C4-2B (cell line): Measurements from ENCODE around the gene LRBA.

Experiments
- H3K27ac ChIP-seq: fragments of 450-650 bp; 2 replicates; pipeline ENCODE4 v1.5.1; 2017
- ZFX ChIP-seq: fragments of 450-650 bp; IDR thresholded peaks from 2 replicates; pipeline ENCODE4 v1.6.1; 2017
- TF ChIP-seq, protein P1 (sequence below): fragments of 450-650 bp; conservative IDR thresholded peaks from 2 replicates; pipeline ENCODE4 v1.5.1; 2017; ENCODE audit warnings: mild to moderate bottlenecking

LRBA gene

DNA sequence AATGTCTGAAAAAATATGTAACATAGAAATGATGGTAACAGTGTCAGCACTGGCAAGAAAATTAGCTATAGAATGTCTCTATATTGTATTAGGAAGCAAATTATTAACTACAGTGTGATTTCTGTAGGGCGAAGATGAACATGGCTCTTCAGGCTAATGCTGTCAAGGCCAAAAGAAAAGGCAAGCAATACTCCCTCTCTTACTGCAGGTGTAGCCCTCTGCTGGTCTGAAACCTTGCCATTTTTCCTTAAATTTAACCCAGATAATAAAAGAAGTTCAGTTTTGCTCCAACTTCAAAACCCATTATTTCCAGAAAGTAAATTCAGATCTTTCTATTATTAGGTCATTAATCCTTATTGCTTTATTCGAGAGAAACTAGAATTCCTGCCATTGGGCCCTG, 215.9 kb downstream of the LRBA start:
- H3K27ac ChIP-seq, result no peak overlapping the region
- no peak for TF ChIP-seq ZFX
- TF ChIP-seq, protein P1, sequence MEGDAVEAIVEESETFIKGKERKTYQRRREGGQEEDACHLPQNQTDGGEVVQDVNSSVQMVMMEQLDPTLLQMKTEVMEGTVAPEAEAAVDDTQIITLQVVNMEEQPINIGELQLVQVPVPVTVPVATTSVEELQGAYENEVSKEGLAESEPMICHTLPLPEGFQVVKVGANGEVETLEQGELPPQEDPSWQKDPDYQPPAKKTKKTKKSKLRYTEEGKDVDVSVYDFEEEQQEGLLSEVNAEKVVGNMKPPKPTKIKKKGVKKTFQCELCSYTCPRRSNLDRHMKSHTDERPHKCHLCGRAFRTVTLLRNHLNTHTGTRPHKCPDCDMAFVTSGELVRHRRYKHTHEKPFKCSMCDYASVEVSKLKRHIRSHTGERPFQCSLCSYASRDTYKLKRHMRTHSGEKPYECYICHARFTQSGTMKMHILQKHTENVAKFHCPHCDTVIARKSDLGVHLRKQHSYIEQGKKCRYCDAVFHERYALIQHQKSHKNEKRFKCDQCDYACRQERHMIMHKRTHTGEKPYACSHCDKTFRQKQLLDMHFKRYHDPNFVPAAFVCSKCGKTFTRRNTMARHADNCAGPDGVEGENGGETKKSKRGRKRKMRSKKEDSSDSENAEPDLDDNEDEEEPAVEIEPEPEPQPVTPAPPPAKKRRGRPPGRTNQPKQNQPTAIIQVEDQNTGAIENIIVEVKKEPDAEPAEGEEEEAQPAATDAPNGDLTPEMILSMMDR, result peak; percentile 11

DNA sequence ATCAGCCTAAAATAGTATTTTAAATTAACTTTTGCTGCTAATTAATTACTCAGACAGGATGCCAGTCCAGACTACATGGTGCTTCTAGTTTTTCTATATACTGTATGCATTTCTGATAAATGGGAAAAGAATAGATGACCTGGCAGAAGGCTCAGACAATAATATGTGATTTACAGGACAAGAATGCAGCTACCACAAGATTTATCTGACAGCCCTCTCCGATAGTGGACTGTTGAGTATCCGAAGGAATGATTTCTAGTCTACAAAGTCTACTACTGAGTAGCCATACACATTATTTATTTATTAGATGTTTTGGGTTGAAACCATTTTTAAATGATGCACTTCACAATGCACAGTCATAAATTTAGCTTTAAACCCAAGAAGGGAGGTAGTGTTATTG, 220.4 kb downstream of the LRBA start:
- no peak overlapping the region for H3K27ac ChIP-seq
- TF ChIP-seq ZFX, result no peak
- TF ChIP-seq, protein P1, result no peak

DNA sequence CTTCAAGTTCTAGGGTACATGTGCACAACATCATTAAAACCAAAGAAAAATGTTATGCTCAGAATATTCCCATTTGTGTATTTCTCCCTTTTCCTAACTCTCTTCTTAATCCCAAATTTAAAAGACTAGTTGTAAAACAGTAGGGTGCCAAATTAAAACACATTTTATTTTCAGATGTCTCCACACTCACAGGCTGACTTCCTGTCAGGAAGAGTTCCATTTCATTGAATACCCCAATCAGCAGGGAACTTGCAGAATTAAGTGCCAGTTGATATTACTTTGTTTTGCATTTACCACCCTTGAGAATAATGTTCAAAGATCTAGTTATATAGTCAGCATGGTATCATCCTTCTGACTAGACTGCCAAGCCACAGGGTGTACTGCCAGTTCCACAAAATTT, 225.2 kb downstream of the LRBA start:
- TF ChIP-seq, protein P1, result no peak
- TF ChIP-seq ZFX, result no peak
- no peak overlapping the region for H3K27ac ChIP-seq

DNA sequence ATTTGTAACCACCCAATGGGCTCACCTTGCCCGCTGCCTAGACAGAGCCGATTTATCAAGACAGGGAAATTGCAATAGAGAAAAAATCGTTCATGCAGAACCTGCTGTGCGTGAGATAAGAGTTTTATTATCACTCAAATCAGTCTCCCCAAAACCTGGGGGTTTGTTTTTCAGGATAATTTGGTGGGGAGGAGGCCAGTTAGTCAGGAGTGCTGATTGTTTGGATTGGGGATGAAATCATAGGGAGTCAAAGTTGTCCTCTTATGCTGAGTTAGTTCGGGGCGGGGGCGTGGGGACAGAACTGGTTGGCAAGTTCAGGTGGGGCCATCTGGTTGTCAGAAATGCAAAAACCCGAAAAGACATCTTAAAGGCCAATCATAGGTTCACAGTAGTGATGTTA, 230.1 kb downstream of the LRBA start:
- no peak overlapping the region for H3K27ac ChIP-seq
- TF ChIP-seq, protein P1, result no peak
- TF ChIP-seq ZFX, result no peak

DNA sequence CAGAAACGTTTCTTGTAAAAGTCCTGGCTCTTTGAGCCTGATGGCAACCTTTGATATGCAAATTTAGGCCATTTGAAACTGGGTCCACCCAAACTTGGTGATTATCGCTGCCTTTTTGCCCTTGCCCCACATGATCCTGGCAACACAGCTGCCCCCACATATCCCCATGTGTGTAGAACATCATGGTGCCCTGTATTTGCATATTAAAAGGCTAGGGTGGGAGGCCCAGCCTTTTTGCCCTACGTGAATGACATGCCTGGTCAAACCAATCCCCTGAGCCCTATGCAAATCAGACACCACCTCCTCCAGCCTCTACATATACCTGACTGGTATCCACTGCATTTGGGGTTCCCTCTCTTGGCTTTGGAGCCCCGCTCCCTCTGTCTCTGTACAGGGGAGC, 230.8 kb downstream of the LRBA start:
- TF ChIP-seq ZFX, result no peak
- TF ChIP-seq, protein P1, result no peak
- no peak overlapping the region for H3K27ac ChIP-seq

DNA sequence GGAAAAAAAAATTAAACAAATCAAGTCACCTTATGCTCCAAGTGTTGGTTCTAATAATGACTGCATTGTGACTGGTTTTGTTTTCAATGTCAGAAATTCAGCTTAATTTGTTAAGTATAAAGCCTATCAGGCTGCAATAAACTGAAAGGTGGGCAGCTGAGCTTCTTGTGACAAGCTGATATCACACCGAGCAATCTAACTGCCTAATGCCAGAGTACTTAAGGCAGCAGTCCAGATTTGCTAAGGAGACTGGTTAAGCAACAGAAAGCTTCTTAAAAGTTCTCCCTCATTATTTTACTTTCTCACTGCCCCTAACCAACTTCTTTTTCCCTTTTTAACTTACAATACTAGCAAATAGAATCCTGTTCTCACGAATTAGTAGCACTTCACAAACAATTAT, 232.2 kb downstream of the LRBA start:
- TF ChIP-seq ZFX, result no peak
- TF ChIP-seq, protein P1, result no peak
- no peak overlapping the region for H3K27ac ChIP-seq

DNA sequence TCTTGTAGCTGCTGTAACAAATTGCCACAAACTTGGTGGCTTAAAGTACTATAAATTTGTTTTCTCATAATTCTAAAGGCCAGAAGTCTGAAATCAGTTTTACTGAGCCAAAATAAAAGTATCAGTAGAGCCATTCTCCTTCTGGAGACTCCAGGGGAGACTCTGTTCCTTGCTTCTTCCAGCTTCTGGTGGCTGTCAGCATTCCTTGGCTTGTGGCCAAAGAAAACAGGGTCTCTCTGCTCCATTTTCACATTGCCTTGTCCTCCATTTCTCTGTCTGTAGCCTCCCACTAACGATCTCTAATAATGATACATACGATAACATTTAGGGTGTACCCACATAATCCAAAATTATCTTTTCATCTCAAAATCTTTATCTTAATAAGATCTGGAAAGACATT, 232.8 kb downstream of the LRBA start:
- no peak overlapping the region for H3K27ac ChIP-seq
- TF ChIP-seq, protein P1, result no peak
- TF ChIP-seq ZFX, result no peak
